ENCODE measurements around the gene DCAF6. TPM values are rescaled to one million over a fixed set of nuclear protein-coding genes. Genes with fewer than 3 reads are reported as not detected.

Gene DCAF6
- total RNA-seq, 1 donor from 2014 or later, result 28.1 TPM

DNA sequence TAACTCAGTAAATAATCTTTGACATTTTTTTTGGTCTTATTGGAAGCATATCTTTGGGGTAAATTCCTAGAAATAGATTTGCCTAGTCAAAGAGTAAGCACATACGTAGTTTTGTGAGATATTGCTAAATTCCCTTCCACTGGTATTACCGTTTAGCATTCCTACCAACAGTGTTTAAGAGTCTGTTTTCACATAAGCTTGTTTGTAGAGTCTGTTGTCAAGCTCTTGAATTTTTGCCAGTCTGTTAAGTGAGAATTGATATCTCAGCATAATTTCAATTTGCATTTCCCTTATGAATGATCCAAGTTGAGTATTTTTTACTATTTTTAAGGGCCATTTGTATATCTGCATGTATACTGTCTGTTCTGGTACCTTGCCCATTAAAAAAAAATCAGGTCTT lies 37.3 kb downstream of the DCAF6 start:
- Mint-ChIP-seq H3K36me3 (ENCODE audit: unreplicated experiment) (no peaks in the 10 kb centered on the region), H3K4me3 (ENCODE audit: unreplicated experiment) (no peak overlapping the region), H3K27me3 (ENCODE audit: unreplicated experiment) (no peaks in the 10 kb centered on the region), H3K9me3 (ENCODE audit: unreplicated experiment) (no peaks in the 10 kb centered on the region), H3K27ac (ENCODE audit: unreplicated experiment) (no peak overlapping the region), H3K4me1 (ENCODE audit: low read depth, unreplicated experiment) (peaks cover 3% of the 10 kb centered on the region)
- DNase-seq, result no peak
- TF ChIP-seq, protein P1, sequence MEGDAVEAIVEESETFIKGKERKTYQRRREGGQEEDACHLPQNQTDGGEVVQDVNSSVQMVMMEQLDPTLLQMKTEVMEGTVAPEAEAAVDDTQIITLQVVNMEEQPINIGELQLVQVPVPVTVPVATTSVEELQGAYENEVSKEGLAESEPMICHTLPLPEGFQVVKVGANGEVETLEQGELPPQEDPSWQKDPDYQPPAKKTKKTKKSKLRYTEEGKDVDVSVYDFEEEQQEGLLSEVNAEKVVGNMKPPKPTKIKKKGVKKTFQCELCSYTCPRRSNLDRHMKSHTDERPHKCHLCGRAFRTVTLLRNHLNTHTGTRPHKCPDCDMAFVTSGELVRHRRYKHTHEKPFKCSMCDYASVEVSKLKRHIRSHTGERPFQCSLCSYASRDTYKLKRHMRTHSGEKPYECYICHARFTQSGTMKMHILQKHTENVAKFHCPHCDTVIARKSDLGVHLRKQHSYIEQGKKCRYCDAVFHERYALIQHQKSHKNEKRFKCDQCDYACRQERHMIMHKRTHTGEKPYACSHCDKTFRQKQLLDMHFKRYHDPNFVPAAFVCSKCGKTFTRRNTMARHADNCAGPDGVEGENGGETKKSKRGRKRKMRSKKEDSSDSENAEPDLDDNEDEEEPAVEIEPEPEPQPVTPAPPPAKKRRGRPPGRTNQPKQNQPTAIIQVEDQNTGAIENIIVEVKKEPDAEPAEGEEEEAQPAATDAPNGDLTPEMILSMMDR (IDR thresholded peaks at IDR 0.05; ENCODE audit: partially characterized antibody, unreplicated experiment), result no peak

DNA sequence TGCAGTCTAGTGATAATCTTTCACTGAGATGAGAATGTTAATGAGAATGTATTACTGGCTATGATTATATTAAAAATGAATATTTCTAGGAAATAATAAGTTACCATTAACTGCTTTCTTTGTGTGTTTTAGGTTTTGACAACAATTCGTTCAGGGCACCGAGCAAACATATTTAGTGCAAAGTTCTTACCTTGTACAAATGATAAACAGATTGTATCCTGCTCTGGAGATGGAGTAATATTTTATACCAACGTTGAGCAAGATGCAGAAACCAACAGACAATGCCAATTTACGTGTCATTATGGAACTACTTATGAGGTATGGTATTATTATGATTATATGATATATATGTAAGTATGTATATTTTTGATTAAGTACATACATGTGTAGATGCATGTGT lies 38.2 kb downstream of the DCAF6 start:
- no peak overlapping the region for H3K4me3 Mint-ChIP-seq (ENCODE audit: unreplicated experiment)
- H3K9me3 Mint-ChIP-seq (ENCODE audit: unreplicated experiment), result no peaks in the 10 kb centered on the region
- no peaks in the 10 kb centered on the region for H3K36me3 Mint-ChIP-seq (ENCODE audit: unreplicated experiment)
- TF ChIP-seq, protein P1 (IDR thresholded peaks at IDR 0.05; ENCODE audit: partially characterized antibody, unreplicated experiment), result no peak
- H3K27me3 Mint-ChIP-seq (ENCODE audit: unreplicated experiment), result no peaks in the 10 kb centered on the region
- peaks cover 3% of the 10 kb centered on the region for H3K4me1 Mint-ChIP-seq (ENCODE audit: low read depth, unreplicated experiment)
- H3K27ac Mint-ChIP-seq (ENCODE audit: unreplicated experiment), result no peak overlapping the region
- no peak for DNase-seq

DNA sequence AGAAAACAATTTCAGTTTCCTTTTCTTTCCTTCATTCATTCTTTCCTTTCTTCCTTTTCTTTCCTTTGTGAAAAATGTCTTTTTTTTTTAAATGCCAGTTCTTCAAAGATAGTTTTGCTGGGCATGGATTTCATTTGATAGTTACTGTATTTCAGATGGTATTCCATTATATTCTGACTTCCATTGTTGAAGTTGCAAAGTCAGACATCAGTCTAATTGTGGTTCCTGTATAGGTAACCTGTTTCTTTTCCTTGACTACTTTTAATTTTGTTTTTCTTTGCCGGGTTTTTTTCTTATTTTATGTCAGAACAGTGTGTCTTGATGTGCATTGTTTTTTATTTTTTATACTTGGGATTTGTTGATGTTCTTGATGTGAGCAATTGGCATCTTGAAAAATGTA lies 40.8 kb downstream of the DCAF6 start:
- Mint-ChIP-seq H3K9me3 (ENCODE audit: unreplicated experiment) (no peaks in the 10 kb centered on the region), H3K36me3 (ENCODE audit: unreplicated experiment) (no peaks in the 10 kb centered on the region), H3K27ac (ENCODE audit: unreplicated experiment) (no peak overlapping the region), H3K27me3 (ENCODE audit: unreplicated experiment) (no peaks in the 10 kb centered on the region), H3K4me1 (ENCODE audit: low read depth, unreplicated experiment) (peaks cover 3% of the 10 kb centered on the region), H3K4me3 (ENCODE audit: unreplicated experiment) (no peak overlapping the region)
- TF ChIP-seq, protein P1 (IDR thresholded peaks at IDR 0.05; ENCODE audit: partially characterized antibody, unreplicated experiment), result no peak
- no peak for DNase-seq

DNA sequence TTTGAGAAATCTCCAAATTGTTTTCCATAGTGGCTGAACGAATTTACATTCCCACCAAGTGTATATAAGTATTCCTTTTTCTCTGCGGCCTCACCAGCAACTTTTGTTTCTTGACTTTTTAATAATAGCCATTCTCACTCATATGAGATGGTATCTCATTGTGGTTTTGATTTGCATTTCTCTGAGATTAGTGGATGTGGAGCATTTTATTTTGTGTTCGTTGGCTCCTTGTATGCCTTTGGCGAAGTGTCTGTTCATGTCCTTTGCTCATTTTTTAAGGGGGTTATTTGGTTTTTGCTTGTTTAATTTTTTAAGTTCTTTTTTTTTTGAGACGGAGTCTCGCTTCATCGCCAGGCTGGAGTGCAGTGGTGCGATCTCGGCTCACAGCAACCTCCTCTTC lies 45.5 kb downstream of the DCAF6 start:
- no peak for DNase-seq
- H3K9me3 Mint-ChIP-seq (ENCODE audit: unreplicated experiment), result no peaks in the 10 kb centered on the region
- no peaks in the 10 kb centered on the region for H3K27me3 Mint-ChIP-seq (ENCODE audit: unreplicated experiment)
- H3K27ac Mint-ChIP-seq (ENCODE audit: unreplicated experiment), result no peak overlapping the region
- H3K4me3 Mint-ChIP-seq (ENCODE audit: unreplicated experiment), result no peak overlapping the region
- no peaks in the 10 kb centered on the region for H3K4me1 Mint-ChIP-seq (ENCODE audit: low read depth, unreplicated experiment)
- no peaks in the 10 kb centered on the region for H3K36me3 Mint-ChIP-seq (ENCODE audit: unreplicated experiment)
- TF ChIP-seq, protein P1 (IDR thresholded peaks at IDR 0.05; ENCODE audit: partially characterized antibody, unreplicated experiment), result no peak

DNA sequence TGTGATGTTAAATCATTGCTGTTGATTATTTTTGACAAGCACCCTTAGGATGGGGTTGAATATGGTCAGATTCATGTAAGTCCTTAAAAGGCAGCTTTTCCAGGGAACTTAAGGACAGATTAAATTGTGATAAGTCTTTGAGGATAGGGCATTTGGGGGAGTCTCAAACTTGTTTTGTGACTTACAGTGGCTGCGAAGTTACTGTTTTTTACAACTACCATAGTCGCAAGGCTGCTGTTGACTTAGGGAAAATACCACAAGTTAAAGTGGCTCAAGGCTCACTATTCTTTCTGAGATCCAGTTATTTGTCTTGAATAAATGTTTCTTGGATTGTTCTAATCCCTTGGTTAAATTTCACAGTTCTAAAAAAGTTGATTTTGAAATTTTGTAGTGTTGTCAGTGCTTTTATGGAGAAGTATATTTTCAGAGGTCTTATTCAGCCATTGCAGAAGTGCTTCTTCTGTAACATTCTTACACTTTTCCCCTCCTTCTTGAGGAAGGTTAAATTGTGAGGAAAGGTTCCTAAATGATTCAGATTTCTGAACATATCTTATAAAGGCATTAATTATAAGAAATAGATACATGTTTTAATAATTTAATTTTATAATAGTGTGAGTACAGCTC lies 47.4 kb downstream of the DCAF6 start:
- Mint-ChIP-seq H3K4me3 (ENCODE audit: unreplicated experiment) (no peak overlapping the region), H3K36me3 (ENCODE audit: unreplicated experiment) (no peaks in the 10 kb centered on the region), H3K27me3 (ENCODE audit: unreplicated experiment) (no peaks in the 10 kb centered on the region), H3K9me3 (ENCODE audit: unreplicated experiment) (no peaks in the 10 kb centered on the region), H3K27ac (ENCODE audit: unreplicated experiment) (no peak overlapping the region), H3K4me1 (ENCODE audit: low read depth, unreplicated experiment) (no peaks in the 10 kb centered on the region)
- TF ChIP-seq, protein P1 (IDR thresholded peaks at IDR 0.05; ENCODE audit: partially characterized antibody, unreplicated experiment), result no peak
- no peak for DNase-seq
